GM13976 (cell line): ENCODE results near the gene CRHR1.

Experiments
- DNase-seq: peaks from one replicate; pipeline ENCODE4 v3.0.0; 2012; ENCODE audit warnings: low spot score
- CTCF ChIP-seq: IDR thresholded peaks from 2 replicates; pipeline ENCODE4 v1.5.1; 2012; ENCODE audit warnings: borderline replicate concordance, mild to moderate bottlenecking; ENCODE audit not compliant: insufficient read depth; ENCODE audit errors: extremely low read depth, missing control alignments, control extremely low read depth
- in situ Hi-C: fragments of 300-500 bp; cut with MboI; formaldehyde crosslinking; loops from one replicate; pipeline ENCODE4 v1.12.0; 2022; ENCODE audit warnings: low sequenced_read_pairs, mixed read lengths, inconsistent platforms; ENCODE audit not compliant: unreplicated experiment

Gene CRHR1

GRCh38 chr17:45837187-45837586 lies 53.1 kb downstream of the CRHR1 start:
- DNase-seq = no peak
- TF ChIP-seq CTCF = no peak
- in situ Hi-C loops = loop anchor here (25.0 kb wide), 2 partner anchors 425 to 625 kb away; partner anchors contain the start of gene FMNL1

GRCh38 chr17:45837603-45838002 lies 53.5 kb downstream of the CRHR1 start:
- TF ChIP-seq CTCF = no peak
- DNase-seq = no peak
- in situ Hi-C loops = loop anchor here (25.0 kb wide), 2 partner anchors 425 to 625 kb away; partner anchors contain the start of gene FMNL1

- DNase-seq = no peak
- TF ChIP-seq CTCF = no peak
- in situ Hi-C loops = loop anchor here (25.0 kb wide), 2 partner anchors 427 to 627 kb away; partner anchors contain the start of gene FMNL1
These were observed 54.7 kb downstream of the CRHR1 start for GRCh38 chr17:45838751-45839295.

- TF ChIP-seq CTCF = no peak
- in situ Hi-C loops = loop anchor here (25.0 kb wide), 2 partner anchors 427 to 627 kb away; partner anchors contain the start of gene FMNL1
- DNase-seq = no peak
These were observed 55.3 kb downstream of the CRHR1 start for GRCh38 chr17:45839442-45839841.

GRCh38 chr17:45841186-45841585 lies 57.1 kb downstream of the CRHR1 start:
- no peak for TF ChIP-seq CTCF
- in situ Hi-C loops = loop anchor here (25.0 kb wide), 2 partner anchors 429 to 629 kb away; partner anchors contain the start of gene FMNL1
- no peak for DNase-seq

GRCh38 chr17:45841883-45842525 lies 57.9 kb downstream of the CRHR1 start:
- no peak for TF ChIP-seq CTCF
- no peak for DNase-seq
- in situ Hi-C loops = loop anchor here (25.0 kb wide), 2 partner anchors 430 to 630 kb away; partner anchors contain the start of gene FMNL1
